K562 (cell line): ENCODE measurements around the gene GPX5. TPM values are rescaled to one million over a fixed set of nuclear protein-coding genes. Genes with fewer than 3 reads are reported as not detected.
A peak's percentile ranks its signal among the peaks of the same experiment; 100 is the strongest.

ENCODE experiments used
- BDP1 ChIP-seq: IDR thresholded peaks from 3 replicates; pipeline ENCODE4 v1.6.1; 2011; ENCODE audit not compliant: insufficient read length, insufficient read depth
- HMG20B ChIP-seq: fragments of 250-450 bp; sonication (Bioruptor Pico); IDR thresholded peaks from 2 replicates; pipeline ENCODE4 v1.5.0; 2021; ENCODE audit warnings: mild to moderate bottlenecking
- MTA2 ChIP-seq: fragments of 450-650 bp; IDR thresholded peaks from 2 replicates; pipeline ENCODE4 v1.6.1; 2016; ENCODE audit warnings: low read depth
- NFRKB ChIP-seq: fragments of 450-650 bp; IDR thresholded peaks from 2 replicates; pipeline ENCODE4 v1.6.1; 2016; ENCODE audit warnings: low read depth
- PATZ1 ChIP-seq: fragments of 250-450 bp; sonication (Bioruptor Pico); IDR thresholded peaks from 2 replicates; pipeline ENCODE4 v1.5.0; 2020; ENCODE audit warnings: mild to moderate bottlenecking, borderline replicate concordance
- RERE ChIP-seq: sonication (generic); formaldehyde crosslinking; IDR thresholded peaks from 2 replicates; pipeline ENCODE4 v1.8.0; 2023; ENCODE audit warnings: missing genetic modification reagents, mild to moderate bottlenecking, borderline replicate concordance
- SNAPC5 ChIP-seq: fragments of 250-450 bp; sonication (Bioruptor Pico); IDR thresholded peaks from 2 replicates; pipeline ENCODE4 v1.8.0; 2021; ENCODE audit warnings: moderate library complexity, mild to moderate bottlenecking, inconsistent platforms
- SP1 ChIP-seq: sonication (generic); formaldehyde crosslinking; IDR thresholded peaks from 2 replicates; pipeline ENCODE4 v1.8.1; 2022; ENCODE audit warnings: mild to moderate bottlenecking, missing genetic modification reagents
- TRIM24 ChIP-seq, 2 experiments: fragments of 450-650 bp; IDR thresholded peaks; 2 replicates each; pipeline ENCODE4 v1.6.1; 2016
- UBTF ChIP-seq, 2 experiments: IDR thresholded peaks; 2 replicates each; pipeline ENCODE4 v1.6.1; 2012; ENCODE audit warnings: improper control_type of control experiment in 2 of 2, low read depth in 2 of 2, low read length in 2 of 2, borderline replicate concordance in 1 of 2
- XRCC4 ChIP-seq: IDR thresholded peaks from one replicate; pipeline ENCODE4 v1.6.1; 2011; ENCODE audit not compliant: insufficient read depth, insufficient read length; ENCODE audit errors: extremely low read depth
- ZNF518B ChIP-seq: fragments of 250-450 bp; sonication (Bioruptor Pico); IDR thresholded peaks from 2 replicates; pipeline ENCODE4 v1.5.0; 2021; ENCODE audit warnings: mild to moderate bottlenecking, moderate library complexity
- ZNF586 ChIP-seq: fragments of 450-650 bp; formaldehyde crosslinking; conservative IDR thresholded peaks from 2 replicates; pipeline ENCODE4 v1.4.0; 2020; ENCODE audit warnings: mild to moderate bottlenecking, moderate library complexity
- ZNF75A ChIP-seq: fragments of 450-650 bp; formaldehyde crosslinking; IDR thresholded peaks from 2 replicates; pipeline ENCODE4 v1.4.0; 2020; ENCODE audit warnings: mild to moderate bottlenecking
- polyA plus RNA-seq, 8 experiments: library from polyadenylated mRNA; depleted of rRNA in 4 of 8; stranded (reverse) in 5 of 8; unstranded in 3 of 8; fragments of >200 nt; fragmentation: Nextera tagmentation in 2 of 8; fragmentation: Illumina TruSeq in 1 of 8; extraction: Ambion mirVana in 2 of 8; extraction: Trizol in 1 of 8; gene quantifications; 2 replicates each; pipeline versions ENCODE4 v1.2.1 to v1.2.3, GENCODE V29; 2011 to 2014; ENCODE audit warnings: inconsistent platforms in 1 of 8, missing spikeins in 1 of 8
- total RNA-seq, 7 experiments: library from RNA; depleted of rRNA in 6 of 7; stranded (reverse); fragments of >200 nt in 6 of 7; fragmentation: Illumina TruSeq in 2 of 7; extraction: Trizol in 2 of 7; gene quantifications; 2 replicates each; pipeline versions ENCODE4 v1.2.1 to v1.2.3, GENCODE V29; 2011 to 2021; ENCODE audit warnings: low replicate concordance in 1 of 7

Gene GPX5
- total and polyA plus RNA-seq, 9 of the 15 experiments (the other 6 are each of a cell fraction or from before 2014, with no cell fraction given), result 0.07 to 0.18 (median 0.15) TPM; not detected in 6

GRCh38 chr6:28551891-28552666, 26.4 kb downstream of the GPX5 start (continued):
- TF ChIP-seq RERE (CRISPR knock-in tag) (no peak), ZNF518B (CRISPR knock-in tag) (no peak), SP1 (CRISPR knock-in tag) (no peak), PATZ1 (no peak), ZNF586 (no peak), BDP1 (no peak), UBTF (IDR thresholded peaks at IDR 0.05; ENCODE audit: borderline replicate concordance in 1 of 2, low read depth in 2 of 2, low read length in 2 of 2) (no peak), NFRKB (no peak), MTA2 (no peak), HMG20B (no peak), ZNF75A (0 out of 2 replicates have a peak, but pooled peaks have one; percentile 28), TRIM24 (IDR thresholded peaks at IDR 0.05) (no peak), SNAPC5 (CRISPR knock-in tag) (no peak), XRCC4 (no peak)
